ENCODE measurements around the gene GPR148.

GPR148 gene

GRCh38 chr2:130769343-130769907 lies 40.6 kb downstream of the GPR148 start:
- Histone ChIP-seq H3K27me3 (peaks cover 0 to 17% of the 10 kb centered on the region in 2 donors), H3K27ac (no peak overlapping the region), H3K36me3 (no peaks in the 10 kb centered on the region), H3K4me3 (no peak overlapping the region), H3K4me1 (no peaks in the 10 kb centered on the region), H3K9me3 (no peaks in the 10 kb centered on the region)
- no peak for DNase-seq
- intact Hi-C loops (cut with DNase I; ENCODE audit: low total_unique reads), result no loop called here
- TF ChIP-seq CTCF (IDR thresholded peaks at IDR 0.05), result no peak

- intact Hi-C loops (cut with DNase I; ENCODE audit: low total_unique reads), result no loop called here
- no peaks in the 10 kb centered on the region for H3K9me3 ChIP-seq
- no peak overlapping the region for H3K4me3 ChIP-seq
- no peak for TF ChIP-seq CTCF (IDR thresholded peaks at IDR 0.05)
- DNase-seq, result no peak
- H3K27me3 ChIP-seq, result no peaks in the 10 kb centered on the region
- H3K36me3 ChIP-seq, result no peaks in the 10 kb centered on the region
- H3K4me1 ChIP-seq, result no peaks in the 10 kb centered on the region
- H3K27ac ChIP-seq, result no peak overlapping the region
Observed at GRCh38 chr2:130776550-130776949, 47.7 kb downstream of the GPR148 start.

GRCh38 chr2:130778781-130779180 lies 49.9 kb downstream of the GPR148 start:
- H3K36me3 ChIP-seq, result no peaks in the 10 kb centered on the region
- H3K27ac ChIP-seq, result no peak overlapping the region
- TF ChIP-seq CTCF (IDR thresholded peaks at IDR 0.05), result no peak
- H3K4me3 ChIP-seq, result no peak overlapping the region
- DNase-seq, result no peak
- H3K9me3 ChIP-seq, result no peaks in the 10 kb centered on the region
- intact Hi-C loops (cut with DNase I; ENCODE audit: low total_unique reads), result no loop called here
- no peaks in the 10 kb centered on the region for H3K27me3 ChIP-seq
- H3K4me1 ChIP-seq, result no peaks in the 10 kb centered on the region

Data from tibial artery (tissue), 4 donors.